ENCODE results near the gene FLACC1.

FLACC1 gene

DNA sequence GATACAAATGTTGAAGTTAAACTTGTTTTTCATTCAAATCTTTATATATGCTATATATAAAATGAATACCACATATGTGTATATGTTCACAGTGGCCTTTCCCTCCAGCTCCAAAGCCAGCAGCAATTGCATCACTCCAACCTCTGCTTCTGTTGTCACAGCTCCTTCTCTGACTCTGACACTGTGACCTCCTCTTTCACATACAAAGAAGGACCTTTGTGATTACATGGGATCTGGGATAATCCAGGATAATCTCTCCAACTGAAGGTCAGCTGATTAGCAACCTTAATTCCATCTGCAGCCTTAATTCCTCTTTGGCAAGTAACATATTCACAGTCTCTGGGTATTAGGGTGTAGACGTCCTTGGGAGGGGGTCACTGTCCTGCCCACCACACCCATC lies 8.4 kb downstream of the FLACC1 start:
- no peak overlapping the region for H3K9ac ChIP-seq (ENCODE audit: low read length in 2 of 2)
- no peaks in the 10 kb centered on the region for H3K9me3 ChIP-seq (ENCODE audit: control insufficient read depth in 2 of 2, low read length in 2 of 2)
- no peak overlapping the region for H3K27ac ChIP-seq (ENCODE audit: low read length)
- H3K27me3 ChIP-seq (ENCODE audit: control insufficient read depth in 1 of 2, insufficient read depth in 2 of 2, low read length in 2 of 2), result no peaks in the 10 kb centered on the region
- no peaks in the 10 kb centered on the region for H3K4me1 ChIP-seq (ENCODE audit: control insufficient read depth, insufficient read depth, low read length)
- peaks cover 0 to 8% of the 10 kb centered on the region in 2 donors for H3K36me3 ChIP-seq (ENCODE audit: control insufficient read depth in 2 of 2, insufficient read depth in 2 of 2, low read length in 2 of 2)
- no peak overlapping the region for H3K4me3 ChIP-seq (ENCODE audit: low read length in 2 of 2)

DNA sequence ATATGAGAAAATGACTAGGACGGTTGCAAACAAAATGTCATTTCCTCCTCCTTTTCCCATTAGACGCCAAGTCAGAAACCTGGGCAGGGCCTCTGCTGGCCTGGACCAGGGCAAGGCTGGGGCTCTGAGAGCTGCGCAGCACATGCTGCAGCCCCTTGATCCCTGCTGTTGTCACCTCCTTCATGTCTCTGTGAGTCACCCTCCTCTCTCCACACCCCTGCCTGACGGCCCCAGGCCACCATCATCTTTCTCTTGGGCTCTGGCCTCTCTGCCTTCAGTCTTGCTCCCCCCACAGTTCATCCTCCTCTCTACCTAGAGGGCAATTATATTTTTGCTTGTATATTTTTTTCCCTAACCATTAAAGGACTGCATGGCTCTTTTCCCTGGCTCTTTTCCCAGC lies 10.0 kb downstream of the FLACC1 start:
- H3K4me3 ChIP-seq (ENCODE audit: low read length in 2 of 2), result no peak overlapping the region
- no peaks in the 10 kb centered on the region for H3K4me1 ChIP-seq (ENCODE audit: control insufficient read depth, insufficient read depth, low read length)
- no peaks in the 10 kb centered on the region for H3K9me3 ChIP-seq (ENCODE audit: control insufficient read depth in 2 of 2, low read length in 2 of 2)
- H3K9ac ChIP-seq (ENCODE audit: low read length in 2 of 2), result no peak overlapping the region
- H3K27ac ChIP-seq (ENCODE audit: low read length), result no peak overlapping the region
- peaks cover 0 to 16% of the 10 kb centered on the region in 2 donors for H3K36me3 ChIP-seq (ENCODE audit: control insufficient read depth in 2 of 2, insufficient read depth in 2 of 2, low read length in 2 of 2)
- no peaks in the 10 kb centered on the region for H3K27me3 ChIP-seq (ENCODE audit: control insufficient read depth in 1 of 2, insufficient read depth in 2 of 2, low read length in 2 of 2)

DNA sequence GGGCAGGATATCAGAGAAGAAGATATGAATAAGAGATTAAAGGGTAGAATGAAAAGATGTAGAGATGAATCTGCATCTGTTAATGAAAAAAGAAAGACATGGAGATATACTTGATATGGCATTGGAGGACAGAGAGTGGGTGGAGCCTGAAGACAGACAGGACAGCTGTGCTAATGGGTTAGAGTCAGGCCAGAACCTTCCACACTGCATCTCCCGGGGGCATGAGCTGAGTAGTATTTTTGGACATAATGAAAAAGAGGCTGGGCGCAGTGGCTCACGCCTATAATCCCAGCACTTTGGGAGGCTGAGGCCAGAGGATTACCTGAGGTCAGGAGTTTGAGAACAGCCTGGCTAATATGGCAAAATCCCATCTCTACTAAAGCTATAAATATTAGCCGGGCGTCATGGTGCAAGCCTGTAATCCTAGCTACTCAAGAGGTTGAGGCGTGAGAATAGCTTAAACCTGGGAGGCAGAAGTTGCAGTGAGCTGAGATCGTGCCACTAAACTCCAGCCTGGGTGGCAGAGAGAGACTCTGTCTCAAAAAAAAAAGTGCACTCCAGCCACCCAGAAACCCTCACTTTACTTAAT lies 11.4 kb downstream of the FLACC1 start:
- H3K9ac ChIP-seq (ENCODE audit: low read length in 2 of 2), result no peak overlapping the region
- no peaks in the 10 kb centered on the region for H3K4me1 ChIP-seq (ENCODE audit: control insufficient read depth, insufficient read depth, low read length)
- H3K27ac ChIP-seq (ENCODE audit: low read length), result no peak overlapping the region
- peaks cover 0 to 14% of the 10 kb centered on the region in 2 donors for H3K36me3 ChIP-seq (ENCODE audit: control insufficient read depth in 2 of 2, insufficient read depth in 2 of 2, low read length in 2 of 2)
- H3K4me3 ChIP-seq (ENCODE audit: low read length in 2 of 2), result no peak overlapping the region
- H3K27me3 ChIP-seq (ENCODE audit: control insufficient read depth in 1 of 2, insufficient read depth in 2 of 2, low read length in 2 of 2), result no peaks in the 10 kb centered on the region
- H3K9me3 ChIP-seq (ENCODE audit: control insufficient read depth in 2 of 2, low read length in 2 of 2), result no peaks in the 10 kb centered on the region

DNA sequence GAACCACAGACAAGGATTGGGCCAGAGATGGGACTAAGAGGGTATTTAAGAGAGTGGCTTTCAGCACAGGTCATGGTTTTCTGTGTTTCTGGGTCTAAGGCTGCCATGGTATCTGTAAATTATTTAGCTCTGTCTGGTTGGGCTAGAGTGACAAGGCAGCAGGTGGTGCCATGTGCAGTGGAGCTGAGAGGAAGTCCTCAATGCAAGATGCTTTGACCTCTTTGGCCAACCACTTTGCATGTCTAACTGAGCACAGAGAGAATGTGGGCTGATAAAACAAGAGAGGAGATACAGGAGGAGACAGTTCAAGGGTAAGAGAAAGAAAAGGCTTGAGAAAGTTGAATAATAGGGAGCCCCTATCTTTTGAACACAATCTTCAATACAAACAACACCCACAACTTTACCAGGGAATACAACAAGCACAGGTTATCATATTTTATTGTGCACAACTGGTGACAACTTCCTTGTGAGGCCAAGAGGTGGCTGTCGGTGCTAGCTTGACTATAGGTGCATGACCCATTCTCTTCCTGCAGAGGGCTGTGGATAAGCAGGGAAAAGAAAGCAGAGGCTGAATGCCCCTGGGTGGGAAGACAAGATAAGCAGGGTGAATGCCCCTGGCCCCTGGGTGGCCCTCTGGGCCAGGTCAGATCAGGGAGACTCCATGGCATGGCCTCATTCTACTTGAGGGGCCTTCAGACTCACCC lies 12.3 kb downstream of the FLACC1 start:
- Histone ChIP-seq H3K36me3 (ENCODE audit: control insufficient read depth in 2 of 2, insufficient read depth in 2 of 2, low read length in 2 of 2) (peaks cover 0 to 14% of the 10 kb centered on the region in 2 donors), H3K9ac (ENCODE audit: low read length in 2 of 2) (no peak overlapping the region), H3K27me3 (ENCODE audit: control insufficient read depth in 1 of 2, insufficient read depth in 2 of 2, low read length in 2 of 2) (no peaks in the 10 kb centered on the region), H3K9me3 (ENCODE audit: control insufficient read depth in 2 of 2, low read length in 2 of 2) (no peaks in the 10 kb centered on the region), H3K4me3 (ENCODE audit: low read length in 2 of 2) (no peak overlapping the region), H3K4me1 (ENCODE audit: control insufficient read depth, insufficient read depth, low read length) (no peaks in the 10 kb centered on the region), H3K27ac (ENCODE audit: low read length) (no peak overlapping the region)

DNA sequence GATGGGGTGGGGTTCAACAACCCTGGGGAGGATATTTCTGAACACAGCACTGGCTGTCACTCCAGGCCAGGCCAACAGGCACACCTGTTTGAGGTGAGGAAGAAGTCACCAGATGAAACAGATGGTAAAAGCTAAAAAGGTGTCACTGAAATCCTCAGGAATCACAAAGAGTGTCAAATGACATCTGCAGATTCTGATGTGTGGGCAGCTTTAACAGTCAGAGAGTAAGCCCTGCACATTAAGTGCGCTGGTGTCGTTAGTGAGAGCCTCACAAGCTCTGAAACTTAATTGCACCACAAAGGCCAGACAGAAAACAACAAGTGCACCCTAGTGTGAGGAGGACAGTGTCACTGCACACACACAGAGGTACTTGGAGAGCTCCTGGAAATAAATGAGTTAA lies 13.6 kb downstream of the FLACC1 start:
- Histone ChIP-seq H3K4me1 (ENCODE audit: control insufficient read depth, insufficient read depth, low read length) (no peaks in the 10 kb centered on the region), H3K27ac (ENCODE audit: low read length) (no peak overlapping the region), H3K9ac (ENCODE audit: low read length in 2 of 2) (no peak overlapping the region), H3K9me3 (ENCODE audit: control insufficient read depth in 2 of 2, low read length in 2 of 2) (no peaks in the 10 kb centered on the region), H3K4me3 (ENCODE audit: low read length in 2 of 2) (no peak overlapping the region), H3K36me3 (ENCODE audit: control insufficient read depth in 2 of 2, insufficient read depth in 2 of 2, low read length in 2 of 2) (peaks cover 0 to 14% of the 10 kb centered on the region in 2 donors), H3K27me3 (ENCODE audit: control insufficient read depth in 1 of 2, insufficient read depth in 2 of 2, low read length in 2 of 2) (no peaks in the 10 kb centered on the region)

DNA sequence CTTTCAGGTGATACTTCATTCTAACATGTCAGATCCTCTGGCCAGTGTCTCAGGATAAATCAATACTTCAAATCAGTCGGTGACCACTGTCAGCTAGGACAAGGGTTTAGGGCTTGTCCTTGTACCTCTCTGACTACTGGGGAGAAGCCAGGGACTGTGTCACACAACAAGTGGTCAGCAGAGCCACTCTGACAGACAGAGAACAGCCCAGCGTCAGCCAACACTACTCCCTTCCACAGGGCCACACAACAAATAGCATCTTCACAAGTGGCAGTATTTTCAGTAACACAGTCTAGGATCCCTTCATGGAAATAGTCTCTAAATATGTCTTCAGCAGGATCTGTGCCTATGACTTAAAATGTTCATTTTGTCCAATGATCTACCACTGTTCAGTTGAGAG lies 14.2 kb downstream of the FLACC1 start:
- Histone ChIP-seq H3K27me3 (ENCODE audit: control insufficient read depth in 1 of 2, insufficient read depth in 2 of 2, low read length in 2 of 2) (no peaks in the 10 kb centered on the region), H3K27ac (ENCODE audit: low read length) (no peak overlapping the region), H3K4me1 (ENCODE audit: control insufficient read depth, insufficient read depth, low read length) (no peaks in the 10 kb centered on the region), H3K4me3 (ENCODE audit: low read length in 2 of 2) (no peak overlapping the region), H3K9ac (ENCODE audit: low read length in 2 of 2) (no peak overlapping the region), H3K36me3 (ENCODE audit: control insufficient read depth in 2 of 2, insufficient read depth in 2 of 2, low read length in 2 of 2) (peaks cover 0 to 14% of the 10 kb centered on the region in 2 donors), H3K9me3 (ENCODE audit: control insufficient read depth in 2 of 2, low read length in 2 of 2) (no peaks in the 10 kb centered on the region)

DNA sequence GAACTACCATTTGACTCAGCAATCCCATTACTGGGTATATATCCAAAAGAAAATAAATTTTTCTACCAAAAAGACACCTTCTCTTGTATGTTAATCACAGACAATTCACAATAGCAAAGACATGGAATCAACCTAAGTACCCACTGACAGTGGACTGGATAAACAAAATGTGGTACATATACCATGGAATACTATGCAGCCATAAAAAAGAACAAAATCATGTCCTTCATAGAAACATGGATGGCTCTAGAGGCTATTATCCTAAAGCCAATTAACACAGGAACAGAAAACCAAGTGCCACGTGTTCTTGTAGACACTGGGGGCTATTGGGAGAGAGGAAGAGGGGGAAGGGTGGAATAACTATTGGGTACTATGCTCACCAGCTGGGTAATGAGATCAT lies 27.7 kb downstream of the FLACC1 start:
- Histone ChIP-seq H3K9ac (ENCODE audit: low read length in 2 of 2) (no peak overlapping the region), H3K4me1 (ENCODE audit: control insufficient read depth, insufficient read depth, low read length) (no peaks in the 10 kb centered on the region), H3K9me3 (ENCODE audit: control insufficient read depth in 2 of 2, low read length in 2 of 2) (no peaks in the 10 kb centered on the region), H3K27ac (ENCODE audit: low read length) (no peak overlapping the region), H3K27me3 (ENCODE audit: control insufficient read depth in 1 of 2, insufficient read depth in 2 of 2, low read length in 2 of 2) (no peaks in the 10 kb centered on the region), H3K4me3 (ENCODE audit: low read length in 2 of 2) (no peak overlapping the region), H3K36me3 (ENCODE audit: control insufficient read depth in 2 of 2, insufficient read depth in 2 of 2, low read length in 2 of 2) (no peaks in the 10 kb centered on the region)

DNA sequence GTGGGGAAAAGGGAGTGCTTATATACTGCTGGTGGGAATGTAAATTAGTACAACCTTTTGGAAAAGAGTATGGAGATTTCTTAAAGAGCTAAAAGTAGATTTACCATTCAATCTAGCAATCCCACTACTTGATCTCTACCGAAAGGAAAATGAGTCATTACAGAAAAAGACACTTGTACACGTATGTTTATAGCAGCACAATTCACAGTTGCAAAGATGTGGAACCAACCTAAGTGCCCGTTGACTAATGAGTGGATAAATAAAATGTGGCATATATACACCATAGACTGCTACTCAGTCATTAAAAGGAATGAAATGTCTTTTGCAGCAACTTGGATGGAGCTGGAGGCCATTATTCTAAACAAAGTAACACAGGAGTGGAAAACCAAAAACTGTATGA lies 29.5 kb downstream of the FLACC1 start:
- Histone ChIP-seq H3K4me1 (ENCODE audit: control insufficient read depth, insufficient read depth, low read length) (no peaks in the 10 kb centered on the region), H3K27me3 (ENCODE audit: control insufficient read depth in 1 of 2, insufficient read depth in 2 of 2, low read length in 2 of 2) (no peaks in the 10 kb centered on the region), H3K36me3 (ENCODE audit: control insufficient read depth in 2 of 2, insufficient read depth in 2 of 2, low read length in 2 of 2) (no peaks in the 10 kb centered on the region), H3K27ac (ENCODE audit: low read length) (no peak overlapping the region), H3K9ac (ENCODE audit: low read length in 2 of 2) (no peak overlapping the region), H3K4me3 (ENCODE audit: low read length in 2 of 2) (no peak overlapping the region), H3K9me3 (ENCODE audit: control insufficient read depth in 2 of 2, low read length in 2 of 2) (peaks cover 0 to 3% of the 10 kb centered on the region in 2 donors)

DNA sequence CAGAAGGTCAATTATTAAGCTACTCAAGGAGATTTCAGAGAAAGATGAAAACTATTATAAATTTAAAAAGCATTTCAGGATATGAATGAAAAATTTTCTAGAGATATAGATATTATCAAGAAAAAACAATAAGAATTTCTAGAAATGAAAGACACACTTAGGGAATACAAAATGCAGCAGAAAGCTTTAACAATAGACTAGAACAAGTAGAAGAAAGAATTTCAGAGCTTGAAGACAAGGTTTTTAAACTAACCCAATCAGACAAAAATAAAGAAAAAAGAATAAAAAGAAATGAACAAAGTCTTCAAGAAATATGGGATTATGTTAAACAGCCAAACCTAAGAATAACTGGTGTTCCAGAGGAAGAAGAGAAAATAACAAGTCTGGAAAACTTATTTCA lies 34.4 kb downstream of the FLACC1 start:
- H3K9me3 ChIP-seq (ENCODE audit: control insufficient read depth in 2 of 2, low read length in 2 of 2), result peaks cover 0 to 3% of the 10 kb centered on the region in 2 donors
- no peak overlapping the region for H3K9ac ChIP-seq (ENCODE audit: low read length in 2 of 2)
- H3K27ac ChIP-seq (ENCODE audit: low read length), result no peak overlapping the region
- H3K4me1 ChIP-seq (ENCODE audit: control insufficient read depth, insufficient read depth, low read length), result no peaks in the 10 kb centered on the region
- H3K4me3 ChIP-seq (ENCODE audit: low read length in 2 of 2), result no peak overlapping the region
- H3K36me3 ChIP-seq (ENCODE audit: control insufficient read depth in 2 of 2, insufficient read depth in 2 of 2, low read length in 2 of 2), result no peaks in the 10 kb centered on the region
- no peaks in the 10 kb centered on the region for H3K27me3 ChIP-seq (ENCODE audit: control insufficient read depth in 1 of 2, insufficient read depth in 2 of 2, low read length in 2 of 2)

DNA sequence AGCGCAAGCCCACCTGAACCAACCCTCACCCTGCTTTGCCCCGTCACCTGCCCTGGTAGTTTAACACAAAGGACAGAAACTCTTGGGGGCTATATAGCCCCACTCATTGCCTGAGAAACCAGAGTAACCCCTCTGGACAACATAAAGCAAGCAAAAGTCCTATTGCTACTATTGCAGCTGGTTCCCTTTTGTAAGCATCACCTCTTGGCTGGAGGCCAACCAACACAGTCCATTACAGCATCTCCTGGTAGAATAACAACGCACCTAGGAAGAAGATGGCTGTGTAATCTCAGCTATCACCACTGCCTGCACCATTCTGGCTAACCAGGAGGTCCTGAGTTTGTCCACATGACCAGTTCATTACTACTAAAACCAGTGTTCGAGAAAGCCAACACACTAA lies 36.4 kb downstream of the FLACC1 start:
- Histone ChIP-seq H3K9ac (ENCODE audit: low read length in 2 of 2) (no peak overlapping the region), H3K9me3 (ENCODE audit: control insufficient read depth in 2 of 2, low read length in 2 of 2) (peaks cover 0 to 3% of the 10 kb centered on the region in 2 donors), H3K4me1 (ENCODE audit: control insufficient read depth, insufficient read depth, low read length) (no peaks in the 10 kb centered on the region), H3K27ac (ENCODE audit: low read length) (no peak overlapping the region), H3K4me3 (ENCODE audit: low read length in 2 of 2) (no peak overlapping the region), H3K27me3 (ENCODE audit: control insufficient read depth in 1 of 2, insufficient read depth in 2 of 2, low read length in 2 of 2) (no peaks in the 10 kb centered on the region), H3K36me3 (ENCODE audit: control insufficient read depth in 2 of 2, insufficient read depth in 2 of 2, low read length in 2 of 2) (no peaks in the 10 kb centered on the region)

DNA sequence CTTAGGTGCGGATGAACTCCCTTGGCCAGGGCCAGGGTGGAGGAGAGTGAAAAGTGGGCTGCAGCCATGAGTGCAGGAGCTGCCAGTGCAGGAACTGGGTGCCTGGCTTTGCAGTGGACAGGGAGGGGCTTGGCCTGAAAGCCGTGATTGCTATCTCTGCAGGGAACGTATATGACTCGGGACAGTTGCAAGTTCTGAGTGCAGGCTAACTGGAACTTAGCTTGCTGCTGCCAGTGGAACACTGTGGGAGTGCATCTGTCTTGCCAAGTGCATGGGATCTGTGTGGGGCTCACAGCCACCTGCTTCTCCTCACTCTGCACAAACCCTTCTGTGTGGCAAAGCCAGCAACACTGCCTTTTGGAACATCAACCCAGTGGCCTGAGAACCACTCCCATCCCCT lies 36.9 kb downstream of the FLACC1 start:
- Histone ChIP-seq H3K27ac (ENCODE audit: low read length) (no peak overlapping the region), H3K36me3 (ENCODE audit: control insufficient read depth in 2 of 2, insufficient read depth in 2 of 2, low read length in 2 of 2) (no peaks in the 10 kb centered on the region), H3K27me3 (ENCODE audit: control insufficient read depth in 1 of 2, insufficient read depth in 2 of 2, low read length in 2 of 2) (no peaks in the 10 kb centered on the region), H3K4me1 (ENCODE audit: control insufficient read depth, insufficient read depth, low read length) (no peaks in the 10 kb centered on the region), H3K9ac (ENCODE audit: low read length in 2 of 2) (no peak overlapping the region), H3K4me3 (ENCODE audit: low read length in 2 of 2) (no peak overlapping the region), H3K9me3 (ENCODE audit: control insufficient read depth in 2 of 2, low read length in 2 of 2) (peaks cover 0 to 3% of the 10 kb centered on the region in 2 donors)
